Cerebellar nuclear complex (tissue), 1 donor: ENCODE results near the gene MUS81.

Experiments
- DNase-seq, 2 experiments: peaks; one replicate each; lab custom pipeline; 2025; lab: John Stamatoyannopoulos, UW

The MUS81 gene

DNA sequence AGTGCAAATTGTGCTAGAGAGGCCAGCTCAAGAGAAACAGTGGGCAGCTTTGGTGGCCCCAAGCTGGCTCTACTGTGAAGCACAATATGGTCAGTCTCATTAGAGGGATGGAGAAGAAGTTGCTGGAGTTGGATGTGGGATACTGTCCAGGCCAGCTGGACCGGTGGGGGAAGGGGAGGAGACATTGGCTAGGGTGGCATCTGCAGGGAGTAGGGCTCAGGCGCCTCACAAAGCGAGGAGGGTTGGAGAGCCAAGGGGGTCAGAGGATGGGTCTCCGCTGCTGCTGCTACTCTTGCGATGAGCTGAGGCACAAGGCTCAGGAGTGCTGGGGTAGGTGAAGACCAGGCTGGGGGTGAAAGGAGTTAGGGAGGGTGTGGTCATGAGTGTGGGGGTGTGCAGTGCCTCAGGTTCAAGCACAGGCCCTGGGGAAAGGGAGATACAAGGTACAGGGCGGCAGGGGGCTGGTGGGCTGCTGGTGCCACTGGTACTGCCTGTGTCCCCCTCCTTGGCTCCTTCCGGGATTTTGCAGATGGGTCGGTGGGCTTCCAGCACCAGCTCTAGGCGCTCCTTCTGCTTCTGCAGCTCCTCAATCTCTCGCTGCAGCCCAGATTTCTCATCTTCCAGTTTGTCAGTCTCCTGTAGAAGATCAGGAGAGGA, 32.6 kb downstream of the MUS81 start:
- no peak for DNase-seq

DNA sequence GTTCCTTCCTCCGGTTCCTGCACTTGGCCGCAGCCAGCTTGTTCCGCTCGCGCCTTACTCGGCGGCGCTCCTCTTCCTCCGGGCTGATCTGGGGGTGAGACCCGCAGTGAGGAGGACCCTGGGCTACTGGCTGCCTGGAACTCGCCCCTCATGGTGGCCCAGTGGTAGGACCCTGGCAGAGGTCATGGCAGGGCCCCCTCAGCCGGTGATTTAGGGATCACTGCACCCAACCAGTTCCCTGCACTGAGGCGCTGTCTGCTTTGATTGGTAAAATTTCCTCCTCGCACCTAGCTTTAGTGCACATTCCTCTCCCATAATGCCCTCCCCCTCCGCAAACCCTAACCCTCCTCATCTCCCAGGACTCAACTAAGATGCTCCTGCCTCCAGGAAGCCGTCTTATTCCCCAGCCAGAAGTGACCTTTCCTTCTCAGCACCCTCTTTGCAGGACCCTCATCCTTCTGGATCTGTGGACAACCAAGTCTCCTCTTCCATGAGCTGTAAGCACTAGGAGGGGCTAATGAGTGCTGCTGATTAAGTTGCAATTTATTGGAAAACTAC, 33.9 kb downstream of the MUS81 start:
- no peak for DNase-seq

DNA sequence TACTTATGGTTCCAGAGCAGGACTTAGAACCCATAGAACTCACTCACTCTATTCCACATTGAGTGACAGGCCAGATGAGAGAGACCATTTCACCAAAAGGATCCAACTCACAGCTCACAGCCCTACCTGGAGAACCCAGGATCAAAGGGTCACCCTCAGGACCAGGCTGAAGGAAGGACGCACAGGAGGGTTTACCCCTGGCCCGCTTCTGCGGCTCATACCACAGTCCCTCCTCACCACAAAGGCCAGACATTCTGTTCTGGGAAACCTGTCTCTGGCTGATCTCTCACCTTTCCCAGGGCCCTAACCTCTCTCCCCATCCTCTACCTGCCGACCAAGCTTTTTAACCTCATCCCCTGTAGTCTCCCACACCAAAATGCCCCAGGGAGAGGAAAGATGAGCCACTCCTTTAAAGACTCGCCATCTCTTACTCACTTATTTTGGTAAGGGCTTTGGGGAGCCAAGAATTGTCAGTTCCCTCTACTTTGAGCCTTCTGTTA, 35.3 kb downstream of the MUS81 start:
- no peak for DNase-seq

DNA sequence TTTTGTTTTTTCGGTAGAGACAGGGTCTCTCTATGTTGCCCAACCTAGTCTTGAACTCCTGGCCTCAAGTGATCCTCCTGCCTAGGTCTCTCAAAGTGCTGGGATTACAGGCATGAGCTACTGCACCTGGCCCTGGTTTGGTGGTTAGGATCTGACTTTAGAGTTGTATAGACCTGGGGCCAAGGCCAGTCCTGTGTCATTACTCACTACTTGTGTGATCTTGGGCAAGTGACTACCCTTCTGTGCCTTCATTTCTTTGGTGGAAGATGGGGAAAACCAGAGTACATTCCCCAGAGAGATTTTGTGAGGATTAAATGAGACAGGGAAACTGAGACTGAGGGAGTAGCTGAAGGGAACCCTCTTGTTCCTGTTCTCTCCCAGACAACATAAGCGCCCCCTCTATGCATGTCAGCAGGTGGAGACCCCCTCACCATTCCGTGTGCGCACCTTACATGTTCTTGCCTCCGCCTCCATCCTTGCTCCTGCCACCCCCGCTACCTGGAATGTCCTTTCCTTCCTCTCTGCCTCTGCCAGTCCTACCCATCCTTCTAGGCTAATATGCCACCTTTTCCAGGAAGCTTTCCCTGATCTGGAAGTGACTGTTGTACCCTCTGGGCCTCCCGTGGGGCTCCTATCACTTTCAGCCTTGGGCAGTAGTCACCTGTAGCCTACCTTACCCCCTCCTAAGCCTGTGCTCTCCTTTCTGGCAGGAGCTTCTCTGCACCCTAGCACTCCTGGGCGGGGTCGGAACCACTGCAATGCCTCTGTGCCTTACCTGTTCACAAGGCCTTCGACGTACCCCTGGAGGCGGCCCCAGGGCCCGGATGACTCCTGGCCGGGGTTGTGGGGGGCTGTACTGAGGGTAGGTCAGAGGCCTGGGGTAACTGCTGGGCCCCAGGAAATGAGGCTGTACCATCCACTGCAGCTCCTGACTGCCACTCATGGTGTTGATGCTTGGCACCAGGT, 36.1 kb downstream of the MUS81 start:
- DNase-seq: no peak

DNA sequence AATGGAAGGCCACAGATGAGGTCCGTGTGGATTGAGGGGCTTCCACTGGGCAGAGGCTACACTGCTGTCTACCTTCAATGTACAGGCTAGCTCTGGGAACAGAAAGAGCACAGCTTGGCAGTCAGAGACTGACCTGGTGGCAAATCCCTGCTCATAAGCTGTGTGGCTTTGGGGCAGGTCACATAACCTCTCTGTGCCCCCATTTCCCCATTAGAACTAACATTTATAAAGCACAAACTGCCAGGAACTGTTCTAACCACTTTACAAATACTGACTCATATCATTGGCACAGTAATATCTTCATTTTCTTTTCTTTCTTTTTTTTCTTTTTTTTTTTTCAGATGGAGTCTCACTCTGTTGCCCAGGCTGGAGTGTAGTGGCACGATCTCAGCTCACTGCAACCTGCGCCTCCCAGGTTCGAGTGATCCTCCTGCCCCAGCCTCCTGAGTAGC, 36.8 kb downstream of the MUS81 start:
- no peak for DNase-seq

DNA sequence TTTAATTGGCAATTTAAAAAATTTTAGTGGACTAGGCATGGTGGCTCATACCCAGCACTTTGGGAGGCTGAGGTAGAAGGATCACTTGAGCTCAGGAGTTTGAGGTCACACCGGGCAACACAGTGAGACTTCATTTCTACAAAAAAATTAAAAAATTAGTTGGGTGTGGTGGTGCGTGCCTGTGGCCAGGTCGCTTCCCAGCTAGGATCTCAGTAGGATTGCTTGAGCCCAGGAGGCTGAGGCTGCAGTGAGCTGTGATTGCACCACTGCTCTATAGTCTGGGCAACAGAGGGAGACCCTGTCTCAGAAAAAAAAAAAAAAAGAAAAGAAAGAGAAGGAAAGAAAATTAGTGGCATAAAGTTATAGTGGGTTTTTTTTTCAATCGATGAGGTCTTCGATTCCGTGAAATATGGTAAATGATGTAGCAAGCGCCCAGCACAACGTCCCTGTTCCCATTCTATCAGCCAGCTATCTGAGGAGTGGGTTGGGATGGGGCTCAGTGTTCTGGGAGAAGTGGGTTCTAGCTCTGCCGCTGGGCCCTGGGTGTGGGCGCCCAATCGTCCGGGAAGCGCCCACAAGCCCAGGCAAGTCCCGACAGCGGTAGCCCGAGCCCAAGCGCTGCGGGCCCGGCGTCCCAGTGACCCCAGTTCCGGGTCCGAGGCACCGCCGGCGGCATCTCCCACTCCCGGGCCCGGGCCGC, 38.6 kb downstream of the MUS81 start:
- no peak for DNase-seq

DNA sequence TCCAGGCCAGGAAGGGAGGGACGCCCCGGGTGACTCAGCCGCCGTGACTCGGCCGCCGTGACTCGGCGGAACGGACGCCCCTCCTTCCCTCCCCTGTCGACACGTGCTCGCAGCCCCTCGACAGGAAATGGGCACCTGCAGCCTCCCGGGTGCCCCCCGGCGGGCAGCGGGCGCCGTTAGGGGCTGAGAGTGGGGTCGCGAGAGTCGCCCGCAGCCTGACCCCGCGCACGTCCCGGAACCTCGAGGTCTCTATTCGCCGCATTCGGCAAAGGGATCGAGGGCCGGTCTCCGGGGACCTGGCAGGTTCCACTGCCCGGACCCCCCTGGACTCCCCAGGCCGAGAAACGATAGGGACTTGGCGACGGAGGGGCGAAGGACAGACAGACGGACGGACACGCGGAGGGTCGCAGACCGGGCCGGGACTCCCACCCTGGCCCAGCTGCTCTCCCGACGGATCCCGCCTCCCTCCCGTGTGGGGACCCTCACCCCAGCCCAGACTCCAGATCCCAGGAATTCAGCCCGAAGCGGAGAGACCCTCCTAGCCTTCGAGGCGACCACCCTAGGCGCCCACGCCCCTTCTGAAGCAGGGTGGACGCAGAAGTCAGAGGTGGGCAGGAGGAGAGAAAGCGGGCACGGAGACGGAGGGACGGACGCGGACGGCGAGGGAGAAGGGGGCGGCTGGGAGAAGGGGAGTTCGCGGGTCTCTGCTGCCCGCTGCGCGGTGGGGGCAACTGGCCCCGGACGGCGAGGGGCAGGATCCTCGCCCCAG, 39.3 kb downstream of the MUS81 start:
- no peak for DNase-seq

DNA sequence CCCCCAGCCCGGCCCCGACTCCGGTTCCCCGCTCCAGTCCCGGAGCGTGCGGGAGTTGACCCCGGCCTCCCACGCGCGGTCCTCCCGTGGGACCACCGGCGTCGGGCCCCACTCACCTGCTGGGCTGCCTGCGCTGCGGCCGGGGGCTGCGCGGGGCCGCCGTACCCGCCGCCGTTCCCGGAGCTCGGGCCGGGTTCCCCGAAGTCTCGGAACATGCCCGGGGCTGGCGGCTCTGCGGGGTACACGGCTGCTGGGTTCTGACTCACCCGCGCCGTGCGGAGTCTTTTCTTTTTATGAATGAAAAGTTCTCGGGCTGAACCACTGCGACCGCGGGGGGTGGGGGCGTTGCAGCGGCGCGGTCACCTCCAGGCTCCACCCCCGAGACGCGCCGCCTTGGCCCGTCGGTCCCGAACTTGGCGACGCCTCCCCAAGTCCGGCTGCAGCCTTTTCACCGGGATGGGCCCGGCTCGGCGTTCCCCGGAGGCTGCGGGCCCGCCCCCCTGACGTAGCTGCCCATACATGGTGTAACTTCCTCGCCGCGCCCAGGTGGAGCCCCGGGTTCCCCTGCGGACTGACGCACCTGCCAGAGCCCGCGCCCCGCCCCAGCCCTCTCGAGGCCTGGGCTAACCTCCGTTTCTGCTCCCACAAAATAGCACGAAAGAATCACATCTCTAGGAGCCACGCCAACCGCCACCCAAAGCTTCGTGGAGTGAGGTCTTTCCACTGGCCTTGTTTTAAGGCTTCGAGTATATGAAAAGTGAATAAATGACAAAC, 40.1 kb downstream of the MUS81 start, which contains the start of gene FOSL1:
Gene FOSL1 (minus strand): TSS at position 264 of the 774 bp plus-strand sequence. CDS start 49 bp downstream, at position 215.
- no peak for DNase-seq

DNA sequence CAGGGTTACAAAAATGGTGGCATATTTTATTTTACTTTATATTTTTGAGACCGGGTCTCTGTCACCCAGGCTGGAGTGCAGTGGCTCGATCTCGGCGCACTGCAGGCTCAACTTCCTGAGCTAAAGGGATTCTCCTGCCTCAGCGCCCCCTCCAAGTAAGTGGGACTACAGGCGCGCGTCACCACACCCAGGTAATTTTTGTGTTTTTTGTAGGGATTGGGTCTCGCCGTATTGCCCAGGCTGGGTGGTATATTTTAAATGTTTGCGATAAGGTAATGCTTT, 40.6 kb downstream of the MUS81 start:
- DNase-seq: no peak

DNA sequence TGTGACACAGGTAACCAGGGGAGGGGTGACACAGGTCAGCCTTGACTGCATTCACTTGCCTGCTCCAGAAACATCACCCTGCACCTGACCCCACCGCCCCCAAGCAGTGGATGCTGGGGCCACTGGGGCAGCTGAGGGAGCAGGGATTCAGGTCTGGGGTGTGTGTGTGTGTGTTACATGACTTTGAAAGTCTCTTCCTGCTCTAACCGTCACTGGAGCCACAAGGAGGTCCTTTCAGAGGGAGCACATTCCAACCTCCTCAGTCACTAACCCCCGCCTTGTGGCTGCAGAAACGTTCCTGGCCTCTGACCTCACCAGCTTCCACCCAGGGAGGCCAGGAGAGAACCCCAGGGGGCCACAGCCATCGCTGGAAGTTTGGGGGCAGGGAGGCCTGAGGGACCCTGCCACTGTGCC, 42.8 kb downstream of the MUS81 start:
- no peak for DNase-seq

DNA sequence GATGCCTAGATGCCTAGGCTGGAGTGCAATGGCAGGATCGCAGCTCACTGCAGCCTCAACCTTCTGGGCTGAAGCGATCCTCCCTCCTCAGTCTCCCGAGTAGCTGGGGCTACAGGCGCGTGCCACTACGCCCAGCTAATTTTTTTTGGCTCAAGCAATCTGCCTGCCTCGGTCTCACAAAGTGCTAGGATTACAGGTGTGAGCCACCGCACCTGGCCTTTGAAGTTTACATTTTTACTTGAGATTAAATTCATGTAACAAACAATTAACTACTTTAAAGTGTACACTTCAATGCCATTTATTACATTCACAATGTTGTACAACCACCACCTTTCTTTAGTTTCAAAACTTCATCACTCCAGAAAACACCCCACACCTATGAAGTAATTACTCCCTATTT, 43.5 kb downstream of the MUS81 start:
- no peak for DNase-seq

DNA sequence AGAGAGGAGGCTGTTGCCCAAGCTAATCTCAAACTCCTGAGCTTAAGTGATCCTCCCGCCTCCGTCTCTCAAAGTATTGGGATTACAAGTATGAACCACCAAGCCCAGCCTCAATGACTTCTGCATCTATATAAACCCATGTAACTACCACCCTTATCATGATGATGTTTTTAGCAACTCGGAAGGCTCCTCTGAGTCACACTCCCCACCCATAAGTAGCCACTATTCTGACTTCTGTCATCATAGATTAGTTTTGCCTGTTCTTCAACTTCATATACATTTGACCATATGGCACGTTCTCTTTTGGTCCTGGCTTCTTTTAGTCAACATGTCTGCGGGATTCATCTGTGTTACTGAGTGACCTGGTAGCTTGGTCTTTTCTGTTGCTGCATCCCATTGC, 46.4 kb downstream of the MUS81 start:
- no peak for DNase-seq

DNA sequence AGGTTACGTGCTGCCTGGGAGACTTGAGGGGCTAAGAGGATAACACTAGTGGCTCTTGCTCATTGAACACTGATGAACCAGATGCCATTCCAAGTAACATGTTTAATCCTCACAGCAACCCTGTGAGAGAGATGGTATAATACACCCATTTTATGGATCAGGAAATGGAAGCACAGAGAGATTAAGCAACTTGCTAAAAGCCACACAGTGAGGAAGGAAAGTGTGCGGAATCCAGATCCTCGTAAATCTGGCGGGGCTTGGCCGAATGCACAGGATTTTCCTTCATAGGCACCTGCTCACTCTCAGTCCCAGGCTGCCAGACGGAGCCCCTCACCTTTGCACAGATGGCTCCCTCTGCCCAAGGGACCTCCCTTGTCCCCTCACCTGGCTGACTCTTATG, 47.6 kb downstream of the MUS81 start:
- no peak for DNase-seq

DNA sequence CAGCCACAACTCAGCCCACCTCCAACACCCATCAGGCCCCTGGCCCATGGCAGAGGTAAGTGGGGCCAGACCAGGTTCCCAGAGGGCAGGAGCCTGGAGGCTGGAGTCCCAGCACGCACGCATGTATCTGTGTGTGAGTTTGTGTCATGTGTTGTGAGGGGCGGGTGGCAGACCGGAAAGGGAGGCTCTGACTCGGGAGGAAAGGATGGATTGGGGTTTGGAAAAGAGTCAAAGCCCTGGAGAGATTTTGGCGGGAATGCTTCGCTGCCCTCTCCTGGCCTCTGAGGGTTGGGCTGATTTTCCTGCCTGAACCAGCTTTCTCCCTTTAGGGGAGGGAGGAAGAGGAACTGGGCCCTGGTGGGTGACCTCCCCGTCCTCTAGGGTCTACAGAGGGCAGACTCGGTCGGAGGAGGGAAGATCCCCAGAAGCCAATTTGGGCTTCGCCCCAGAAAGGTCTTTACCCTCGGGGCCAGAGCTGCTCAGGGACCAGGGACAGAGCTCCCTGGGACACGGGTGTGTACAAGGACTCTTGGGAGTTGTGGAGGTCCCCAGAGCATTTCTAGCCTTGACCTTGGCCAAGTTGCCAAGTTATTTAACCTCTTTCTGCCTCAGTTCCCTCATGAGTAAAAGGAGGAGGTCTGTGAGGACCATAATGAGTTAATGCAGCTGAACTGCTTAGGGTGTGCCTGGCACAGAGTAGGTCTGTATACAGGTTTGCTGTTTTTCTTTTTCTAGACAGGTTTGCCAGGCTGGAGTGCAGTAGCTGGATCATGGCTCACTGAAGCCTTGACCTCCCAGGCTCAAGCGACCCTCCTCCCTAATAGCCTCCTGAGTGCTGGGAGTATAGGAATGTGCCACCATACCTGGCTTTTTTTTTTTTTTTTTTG, 51.7 kb downstream of the MUS81 start:
- peak in 1 of 2 experiments; percentile 40 for DNase-seq

DNA sequence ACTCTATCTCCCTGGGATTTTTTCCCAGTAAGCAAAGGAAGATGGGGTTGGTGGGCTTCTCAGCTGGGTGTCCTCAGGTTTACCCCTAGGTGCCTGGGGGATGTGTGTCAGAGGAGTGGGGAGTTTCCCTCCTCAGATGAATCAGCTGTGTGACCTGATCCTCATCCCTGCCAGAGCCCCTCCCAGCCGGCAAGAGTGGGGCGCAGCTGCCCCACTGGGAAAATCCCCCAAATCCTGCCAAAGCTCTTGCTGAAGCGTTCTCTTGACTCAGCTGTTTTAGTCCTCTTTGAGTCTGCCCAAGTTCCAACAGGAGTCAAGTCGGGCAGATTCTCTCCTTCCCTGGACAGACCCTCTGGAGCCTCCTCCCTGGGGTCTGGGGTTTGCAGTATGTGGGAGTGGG, 52.6 kb downstream of the MUS81 start:
- no peak for DNase-seq

DNA sequence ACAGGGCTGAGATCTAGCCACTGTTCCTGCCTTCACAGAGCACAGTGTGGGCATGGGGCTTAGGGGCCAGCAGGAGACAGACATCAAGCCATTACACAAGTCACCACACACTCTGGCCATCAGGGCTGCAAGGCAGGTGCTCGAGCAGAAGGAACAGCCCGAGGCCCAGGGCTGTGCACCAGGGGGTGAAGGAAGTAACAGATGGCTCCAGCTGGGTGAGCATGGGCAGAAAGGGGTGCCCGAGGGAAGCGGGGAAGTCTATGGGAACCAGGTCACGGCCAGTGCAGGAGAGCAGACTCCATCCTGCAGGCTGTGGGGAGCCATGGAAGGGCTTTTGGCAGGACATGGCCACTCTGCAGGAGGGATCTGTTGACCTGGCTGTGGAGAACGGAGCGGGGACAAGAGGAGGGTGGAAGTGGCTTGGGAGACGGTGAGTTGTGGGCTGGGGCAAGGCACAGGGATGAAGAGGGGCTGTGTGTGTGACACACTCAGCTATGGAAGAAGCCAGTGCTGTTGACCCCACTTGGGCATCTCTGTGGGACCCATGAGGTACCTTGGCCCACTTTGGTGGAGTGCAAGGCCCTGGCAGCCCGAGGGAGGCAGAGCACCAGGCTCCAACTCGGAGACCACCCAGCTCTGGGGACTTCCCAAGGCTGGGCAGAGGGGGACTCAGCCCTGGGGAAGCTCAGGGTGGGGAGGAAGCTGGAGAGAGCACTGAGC, 55.0 kb downstream of the MUS81 start:
- DNase-seq: peak; percentile 69 to 74

DNA sequence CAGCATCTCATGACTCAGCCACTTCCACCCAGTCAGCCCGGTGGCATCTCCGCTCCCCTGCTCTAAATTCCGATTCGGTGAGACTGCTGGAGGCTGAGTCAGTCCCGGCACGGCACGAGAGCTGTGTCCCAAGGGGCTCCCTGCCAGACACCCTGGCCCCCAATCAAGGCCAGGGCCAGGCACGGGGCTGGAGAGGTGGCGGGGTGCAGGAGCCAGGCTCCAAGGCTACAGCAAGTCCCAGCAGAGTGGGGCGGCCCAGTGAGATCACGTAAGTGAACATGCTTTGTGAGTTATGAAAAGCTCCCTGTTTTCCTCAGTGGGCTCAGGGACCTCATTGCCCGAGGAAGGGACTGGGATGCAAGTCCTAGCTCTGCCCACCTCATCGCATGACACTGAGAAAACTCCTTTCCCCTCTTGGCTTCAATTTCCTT, 55.6 kb downstream of the MUS81 start:
- DNase-seq: no peak
